GM21526 (cell line): ENCODE measurements around the gene KCNK16.

Experiments
- ATAC-seq: cut with Tn5 transposase; IDR thresholded peaks from one replicate; pipeline ENCODE4 v1.9.1; 2021; ENCODE audit warnings: moderate library complexity; ENCODE audit not compliant: unreplicated experiment, low FRiP score

The KCNK16 gene

GRCh38 chr6:39322306-39322850 is at the start of gene KCNK16:
Gene KCNK16, minus strand, starts transcription at chr6:39322702. Its CDS starts 162 bp downstream, at chr6:39322540.
- ATAC-seq = no peak

GRCh38 chr6:39370390-39370789 is 47.9 kb upstream of the KCNK16 start:
- ATAC-seq = no peak

GRCh38 chr6:39369987-39370386 is 47.5 kb upstream of the KCNK16 start:
- no peak for ATAC-seq

- no peak for ATAC-seq
Observed at GRCh38 chr6:39367700-39368099, 45.2 kb upstream of the KCNK16 start.

- no peak for ATAC-seq
Observed at GRCh38 chr6:39366931-39367618, 44.6 kb upstream of the KCNK16 start.

- ATAC-seq = no peak
Observed at GRCh38 chr6:39365281-39366074, 43.0 kb upstream of the KCNK16 start.

GRCh38 chr6:39363280-39363679 is 40.8 kb upstream of the KCNK16 start:
- ATAC-seq = no peak

- ATAC-seq = no peak
Observed at GRCh38 chr6:39362487-39362865, 40.0 kb upstream of the KCNK16 start.

GRCh38 chr6:39361657-39362486 is 39.4 kb upstream of the KCNK16 start:
- ATAC-seq = no peak

GRCh38 chr6:39360378-39360777 is 37.9 kb upstream of the KCNK16 start:
- ATAC-seq = no peak

- ATAC-seq = no peak
Observed at GRCh38 chr6:39357998-39358686, 35.6 kb upstream of the KCNK16 start.

GRCh38 chr6:39353698-39354315 is 31.3 kb upstream of the KCNK16 start:
- no peak for ATAC-seq

GRCh38 chr6:39350723-39351505 is 28.4 kb upstream of the KCNK16 start:
- ATAC-seq = no peak

GRCh38 chr6:39348740-39349139 is 26.2 kb upstream of the KCNK16 start:
- no peak for ATAC-seq

GRCh38 chr6:39347906-39348585 is 25.5 kb upstream of the KCNK16 start:
- no peak for ATAC-seq

GRCh38 chr6:39347206-39347605 is 24.7 kb upstream of the KCNK16 start:
- ATAC-seq = no peak

- no peak for ATAC-seq
Observed at GRCh38 chr6:39344821-39345280, 22.3 kb upstream of the KCNK16 start.

- no peak for ATAC-seq
Observed at GRCh38 chr6:39343396-39343870, 20.9 kb upstream of the KCNK16 start.
